ENCODE measurements around the gene LCP1.

GRCh38 chr13:46202966-46203365 lies 21.0 kb upstream of the LCP1 start:
- no peak for TF ChIP-seq CTCF (IDR thresholded peaks at IDR 0.05)
- peak in 1 of 2 donors; percentile 43 for TF ChIP-seq POLR2A (IDR thresholded peaks at IDR 0.05)
